Panc1 (cell line): ENCODE results near the gene GADL1.

Experiments
- CTCF ChIP-seq: fragments of 450-650 bp; IDR thresholded peaks from 2 replicates; pipeline ENCODE4 v1.5.1; 2017; ENCODE audit warnings: mild to moderate bottlenecking
- POLR2AphosphoS5 ChIP-seq: IDR thresholded peaks from 2 replicates; pipeline ENCODE4 v1.6.1; 2012; ENCODE audit warnings: mild to moderate bottlenecking, low read depth, low read length, moderate library complexity
- REST ChIP-seq, 2 experiments: IDR thresholded peaks; 2 replicates each; pipeline ENCODE4 v1.6.1; 2011 to 2012; ENCODE audit warnings: low read depth in 2 of 2, control low read depth in 1 of 2, low read length in 1 of 2, mild to moderate bottlenecking in 1 of 2, moderate library complexity in 1 of 2; ENCODE audit not compliant: insufficient read depth in 1 of 2
- SIN3A ChIP-seq: IDR thresholded peaks from 2 replicates; pipeline ENCODE4 v1.6.1; 2012; ENCODE audit warnings: low read depth, mild to moderate bottlenecking, low read length, moderate library complexity, borderline replicate concordance; ENCODE audit not compliant: insufficient read depth
- TCF7L2 ChIP-seq: IDR thresholded peaks from 2 replicates; pipeline ENCODE4 v1.6.1; 2011; ENCODE audit warnings: mild to moderate bottlenecking, low read depth, low read length, inconsistent platforms

- TF ChIP-seq CTCF (no peak), POLR2AphosphoS5 (no peak), TCF7L2 (no peak), REST (IDR thresholded peaks at IDR 0.05; ENCODE audit: insufficient read depth in 1 of 2, low read depth in 2 of 2, low read length in 1 of 2) (no peak), SIN3A (no peak)
Measured at GRCh38 chr3:30836141-30836540, 58.3 kb downstream of the GADL1 start.
